Uterus (tissue), 2 donors: ENCODE results near the gene HACE1.

Experiments
- POLR2A ChIP-seq, 2 donors: fragments of 450-650 bp; IDR thresholded peaks; one replicate each; pipeline ENCODE4 v1.6.1; 2016; ENCODE audit warnings: antibody characterized with exemption in 2 of 2, mild to moderate bottlenecking in 1 of 2, moderate library complexity in 1 of 2
- TF ChIP-seq, protein P1 (sequence below), 4 experiments: fragments of 200-600 bp in 2 of 4; fragments of 450-650 bp in 2 of 4; sonication (generic) in 2 of 4; IDR thresholded peaks; one replicate each; pipeline ENCODE4 v1.5.1; 2016 to 2019; ENCODE audit warnings: antibody characterized with exemption in 4 of 4, mild to moderate bottlenecking in 2 of 4, moderate library complexity in 1 of 4

DNA sequence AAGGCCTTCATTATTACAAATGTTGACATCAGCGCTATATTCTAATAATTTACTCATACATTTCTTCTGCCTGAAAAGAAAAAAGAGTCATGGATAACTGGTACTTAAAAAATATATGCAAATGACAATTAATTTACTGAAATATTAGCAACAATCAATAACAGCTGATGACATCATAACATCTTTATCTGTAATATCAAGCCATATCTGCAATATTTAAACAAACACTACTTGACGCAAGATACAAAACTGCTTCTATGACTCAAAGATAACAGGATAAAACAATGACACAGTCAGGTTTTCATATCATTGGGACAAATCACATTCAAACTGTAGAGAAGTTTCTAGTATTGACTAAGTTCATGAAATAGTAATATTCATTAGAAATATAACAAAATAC, 16.5 kb downstream of the HACE1 start:
- TF ChIP-seq POLR2A (IDR thresholded peaks at IDR 0.05), result no peak
- TF ChIP-seq, protein P1, sequence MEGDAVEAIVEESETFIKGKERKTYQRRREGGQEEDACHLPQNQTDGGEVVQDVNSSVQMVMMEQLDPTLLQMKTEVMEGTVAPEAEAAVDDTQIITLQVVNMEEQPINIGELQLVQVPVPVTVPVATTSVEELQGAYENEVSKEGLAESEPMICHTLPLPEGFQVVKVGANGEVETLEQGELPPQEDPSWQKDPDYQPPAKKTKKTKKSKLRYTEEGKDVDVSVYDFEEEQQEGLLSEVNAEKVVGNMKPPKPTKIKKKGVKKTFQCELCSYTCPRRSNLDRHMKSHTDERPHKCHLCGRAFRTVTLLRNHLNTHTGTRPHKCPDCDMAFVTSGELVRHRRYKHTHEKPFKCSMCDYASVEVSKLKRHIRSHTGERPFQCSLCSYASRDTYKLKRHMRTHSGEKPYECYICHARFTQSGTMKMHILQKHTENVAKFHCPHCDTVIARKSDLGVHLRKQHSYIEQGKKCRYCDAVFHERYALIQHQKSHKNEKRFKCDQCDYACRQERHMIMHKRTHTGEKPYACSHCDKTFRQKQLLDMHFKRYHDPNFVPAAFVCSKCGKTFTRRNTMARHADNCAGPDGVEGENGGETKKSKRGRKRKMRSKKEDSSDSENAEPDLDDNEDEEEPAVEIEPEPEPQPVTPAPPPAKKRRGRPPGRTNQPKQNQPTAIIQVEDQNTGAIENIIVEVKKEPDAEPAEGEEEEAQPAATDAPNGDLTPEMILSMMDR (IDR thresholded peaks at IDR 0.05), result no peak
